Endothelial cell of umbilical vein (primary cell): ENCODE measurements around the gene MACROH2A2.

ENCODE experiments used
- CTCF ChIP-seq, 2 donors: IDR thresholded peaks; 1 replicate in 1 of 2; 2 replicates in 1 of 2; pipeline ENCODE4 v1.5.1; 2011; ENCODE audit warnings: low read length in 2 of 2, mild to moderate bottlenecking in 2 of 2, moderate library complexity in 2 of 2, control low read depth in 1 of 2, inconsistent platforms in 1 of 2, low read depth in 1 of 2; ENCODE audit not compliant: insufficient read depth in 1 of 2; ENCODE audit errors: extremely low read depth in 1 of 2
- EZH2 ChIP-seq: IDR thresholded peaks from 2 replicates; pipeline ENCODE4 v1.6.1; 2012; ENCODE audit warnings: borderline replicate concordance, low read depth, mild to moderate bottlenecking, moderate library complexity, low read length, inconsistent platforms; ENCODE audit not compliant: severe bottlenecking
- FOS ChIP-seq: IDR thresholded peaks from 2 replicates; pipeline ENCODE4 v1.6.1; 2011; ENCODE audit warnings: mild to moderate bottlenecking, low read length, moderate library complexity, borderline replicate concordance; ENCODE audit not compliant: insufficient read depth
- JUN ChIP-seq: IDR thresholded peaks from 2 replicates; pipeline ENCODE4 v1.6.1; 2011; ENCODE audit warnings: borderline replicate concordance, low read depth; ENCODE audit not compliant: insufficient read length, insufficient read depth
- MYC ChIP-seq: IDR thresholded peaks from one replicate; pipeline ENCODE4 v1.6.1; 2011; ENCODE audit warnings: mild to moderate bottlenecking, low read depth, low read length
- POLR2A ChIP-seq: IDR thresholded peaks from 2 replicates; pipeline ENCODE4 v1.6.1; 2012; ENCODE audit warnings: low read depth, mild to moderate bottlenecking, control low read depth, low read length
- POLR2AphosphoS5 ChIP-seq: IDR thresholded peaks from 2 replicates; pipeline ENCODE4 v1.6.1; 2012; ENCODE audit warnings: low read depth, mild to moderate bottlenecking, control low read depth, low read length, moderate library complexity; ENCODE audit not compliant: insufficient read depth

DNA sequence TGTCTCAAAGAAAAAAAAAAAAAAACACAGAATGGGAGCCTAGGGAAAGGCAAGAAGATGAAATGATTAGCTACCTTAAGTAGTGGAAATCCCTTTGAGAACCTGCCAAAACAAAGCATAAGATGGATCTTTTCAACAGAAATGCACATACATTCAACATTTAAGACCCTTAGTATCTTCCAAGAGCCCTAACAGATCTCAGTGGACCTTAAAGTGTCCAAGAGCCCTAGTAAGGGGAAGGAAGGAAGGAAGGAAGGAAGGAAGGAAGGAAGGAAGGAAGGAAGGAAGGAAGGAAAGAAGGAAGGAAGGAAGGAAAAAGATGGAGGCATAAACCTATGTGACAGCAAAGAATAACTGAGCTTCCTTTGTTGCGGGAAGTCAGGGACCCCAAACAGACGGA lies 11.6 kb upstream of the MACROH2A2 start:
- TF ChIP-seq POLR2AphosphoS5 (no peak), CTCF (IDR thresholded peaks at IDR 0.05; ENCODE audit: extremely low read depth in 1 of 2, insufficient read depth in 1 of 2, low read depth in 1 of 2, low read length in 2 of 2) (no peak), EZH2 (no peak), FOS (no peak), POLR2A (no peak), JUN (no peak), MYC (no peak)
